Neuronal stem cell (in vitro differentiated cells): ENCODE measurements around the gene KIF13A.

Source experiments
- DNase-seq: peaks from one replicate; pipeline ENCODE4 v3.0.0-alpha.2; 2013; ENCODE audit warnings: low spot score
- H2AFZ ChIP-seq: one replicate; pipeline ENCODE4 v1.6.1; 2013; ENCODE audit warnings: mild to moderate bottlenecking, low read length, inconsistent platforms
- H2AK5ac ChIP-seq: 2 replicates; pipeline ENCODE4 v1.6.1; 2013; ENCODE audit warnings: low read depth, mild to moderate bottlenecking, inconsistent platforms, low read length, moderate library complexity, mixed read lengths
- H2BK120ac ChIP-seq: 2 replicates; pipeline ENCODE4 v1.6.1; 2013; ENCODE audit warnings: low read depth, mild to moderate bottlenecking, inconsistent platforms, low read length, moderate library complexity, mixed read lengths
- H2BK12ac ChIP-seq: one replicate; pipeline ENCODE4 v1.6.1; 2013; ENCODE audit warnings: low read length, inconsistent platforms
- H2BK15ac ChIP-seq: 2 replicates; pipeline ENCODE4 v1.6.1; 2013; ENCODE audit warnings: mild to moderate bottlenecking, low read length, inconsistent platforms, mixed read lengths
- H2BK5ac ChIP-seq: one replicate; pipeline ENCODE4 v1.6.1; 2013; ENCODE audit warnings: inconsistent platforms, mild to moderate bottlenecking, low read length, moderate library complexity
- H3K14ac ChIP-seq: one replicate; pipeline ENCODE4 v1.6.1; 2013; ENCODE audit warnings: low read length, inconsistent platforms
- H3K18ac ChIP-seq: 2 replicates; pipeline ENCODE4 v1.6.1; 2013; ENCODE audit warnings: low read length, inconsistent platforms
- H3K23ac ChIP-seq: 2 replicates; pipeline ENCODE4 v1.6.1; 2013; ENCODE audit warnings: low read depth, mild to moderate bottlenecking, mixed read lengths, low read length, inconsistent platforms; ENCODE audit not compliant: poor library complexity
- H3K27ac ChIP-seq: replicated peaks from 3 replicates; pipeline ENCODE4 v1.5.1; 2013; ENCODE audit warnings: low read length, inconsistent platforms
- H3K27me3 ChIP-seq, 3 experiments: 2 replicates each; pipeline ENCODE4 v1.6.1; 2013; ENCODE audit warnings: low read length in 3 of 3, mild to moderate bottlenecking in 2 of 3, inconsistent platforms in 1 of 3, low read depth in 1 of 3, mixed read lengths in 1 of 3, moderate library complexity in 1 of 3; ENCODE audit not compliant: control insufficient read depth in 3 of 3, insufficient read depth in 3 of 3
- H3K36me3 ChIP-seq, 2 donors: replicated peaks in 1 of 2; 2 replicates each; pipeline ENCODE4 v1.6.1; 2013; ENCODE audit warnings: low read length in 2 of 2; ENCODE audit not compliant: control insufficient read depth in 2 of 2, insufficient read depth in 2 of 2
- H3K4ac ChIP-seq: 2 replicates; pipeline ENCODE4 v1.6.1; 2013; ENCODE audit warnings: inconsistent platforms, mild to moderate bottlenecking, low read length, moderate library complexity
- H3K4me1 ChIP-seq, 2 donors: 1 replicate in 1 of 2; 2 replicates in 1 of 2; pipeline ENCODE4 v1.6.1; 2013; ENCODE audit warnings: low read length in 2 of 2, low read depth in 1 of 2; ENCODE audit not compliant: control insufficient read depth in 2 of 2, insufficient read depth in 1 of 2
- H3K4me2 ChIP-seq: one replicate; pipeline ENCODE4 v1.6.1; 2013; ENCODE audit warnings: mild to moderate bottlenecking, low read length, inconsistent platforms; ENCODE audit not compliant: insufficient read depth, poor library complexity, severe bottlenecking
- H3K4me3 ChIP-seq, 2 donors: 2 replicates each; pipeline ENCODE4 v1.5.1; 2013; ENCODE audit warnings: low read length in 2 of 2, mild to moderate bottlenecking in 2 of 2, inconsistent platforms in 1 of 2, moderate library complexity in 1 of 2
- H3K79me1 ChIP-seq: one replicate; pipeline ENCODE4 v1.6.1; 2013; ENCODE audit warnings: low read depth, mild to moderate bottlenecking, inconsistent platforms, low read length, moderate library complexity
- H3K9ac ChIP-seq: one replicate; pipeline ENCODE4 v1.6.1; 2013; ENCODE audit warnings: mild to moderate bottlenecking, low read depth, low read length, inconsistent platforms; ENCODE audit not compliant: poor library complexity
- H3K9me3 ChIP-seq, 2 donors: replicated peaks in 1 of 2; 2 replicates each; pipeline versions ENCODE3 to v1.6.1; 2013; ENCODE audit warnings: low read length in 2 of 2, mild to moderate bottlenecking in 2 of 2, inconsistent platforms in 1 of 2, low read depth in 1 of 2, mixed read lengths in 1 of 2, moderate library complexity in 1 of 2; ENCODE audit not compliant: control insufficient read depth in 2 of 2, insufficient read depth in 1 of 2
- H4K8ac ChIP-seq: one replicate; pipeline ENCODE4 v1.6.1; 2013; ENCODE audit warnings: low read depth, mild to moderate bottlenecking, inconsistent platforms, low read length, moderate library complexity
- H4K91ac ChIP-seq: one replicate; pipeline ENCODE4 v1.6.1; 2013; ENCODE audit warnings: low read length, low read depth, mild to moderate bottlenecking, inconsistent platforms; ENCODE audit not compliant: poor library complexity
- WGBS, 2 donors: extraction: QIAGEN DNeasy Blood & Tissue Kit; methylation state at CpG; one replicate each; pipeline ENCODE4 v1.1.7; 2013; ENCODE audit warnings: missing lambda C conversion rate in 2 of 2, mixed read lengths in 1 of 2; ENCODE audit not compliant: insufficient read length in 2 of 2, insufficient replicate concordance in 1 of 2; ENCODE audit errors: extremely low coverage in 2 of 2; 5-methylcytosine and 5-hydroxymethylcytosine counted together

The KIF13A gene

GRCh38 chr6:17877895-17878440, 109.5 kb downstream of the KIF13A start:
- Histone ChIP-seq H2BK120ac (no peak overlapping the region), H2BK12ac (no peak overlapping the region), H3K4me3 (no peak overlapping the region), H3K14ac (no peak overlapping the region), H3K27me3 (no peaks in the 10 kb centered on the region), H2AK5ac (no peak overlapping the region), H3K79me1 (no peaks in the 10 kb centered on the region), H3K27ac (no peak overlapping the region), H3K9me3 (no peaks in the 10 kb centered on the region), H4K8ac (no peak overlapping the region), H3K23ac (no peak overlapping the region), H2BK5ac (no peak overlapping the region), H3K4me1 (peaks cover 0 to 5% of the 10 kb centered on the region in 2 donors), H4K91ac (no peak overlapping the region), H2BK15ac (no peak overlapping the region), H2AFZ (no peak overlapping the region), H3K36me3 (no peaks in the 10 kb centered on the region), H3K4me2 (no peak overlapping the region), H3K18ac (no peak overlapping the region), H3K4ac (no peak overlapping the region), H3K9ac (no peak overlapping the region)
- whole genome bisulfite sequencing, 2 donors: no CpG with 5 or more reads among the region's 3 CpGs
- no peak for DNase-seq

DNA sequence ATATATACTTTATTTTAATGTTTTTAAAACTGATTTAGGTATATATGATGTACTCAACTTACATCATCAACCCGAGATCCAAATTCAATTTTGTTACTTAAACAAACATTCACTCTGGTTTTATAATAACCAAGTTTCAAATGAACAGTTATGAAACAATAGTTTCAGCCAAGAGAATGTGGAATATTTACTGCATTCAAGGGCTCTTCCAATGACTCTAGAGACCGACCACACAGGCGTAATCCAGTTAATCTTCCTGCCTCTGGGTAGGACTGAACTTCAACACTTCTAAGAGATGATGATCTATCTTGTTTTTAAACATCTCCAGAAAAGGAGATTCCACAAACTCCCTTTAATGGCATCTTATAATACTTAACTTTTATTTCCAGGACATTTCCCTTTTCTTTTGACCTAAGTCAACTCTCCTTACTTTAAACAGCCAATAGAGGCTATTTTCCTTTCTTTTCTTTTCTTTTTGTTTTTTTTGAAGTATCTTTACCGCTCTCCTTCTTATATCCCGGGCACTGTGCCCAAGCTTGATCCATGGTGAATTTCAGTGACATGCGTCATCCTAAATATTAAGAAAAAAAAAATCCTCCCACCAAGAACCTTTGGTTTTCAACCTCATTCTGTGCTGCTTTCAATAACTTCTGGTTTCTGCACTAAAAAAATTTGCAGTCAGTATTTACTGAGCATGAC, 110.1 kb downstream of the KIF13A start:
- DNase-seq: no peak
- Histone ChIP-seq H3K9me3 (no peaks in the 10 kb centered on the region), H3K4me3 (no peak overlapping the region), H3K18ac (no peak overlapping the region), H2BK120ac (no peak overlapping the region), H4K91ac (no peak overlapping the region), H3K4me1 (peaks cover 0 to 5% of the 10 kb centered on the region in 2 donors), H3K9ac (no peak overlapping the region), H3K23ac (no peak overlapping the region), H3K79me1 (no peaks in the 10 kb centered on the region), H2BK12ac (no peak overlapping the region), H2BK15ac (no peak overlapping the region), H3K4ac (no peak overlapping the region), H4K8ac (no peak overlapping the region), H2BK5ac (no peak overlapping the region), H2AFZ (no peak overlapping the region), H3K27ac (no peak overlapping the region), H3K4me2 (no peak overlapping the region), H2AK5ac (no peak overlapping the region), H3K27me3 (no peaks in the 10 kb centered on the region), H3K14ac (no peak overlapping the region), H3K36me3 (no peaks in the 10 kb centered on the region)
- WGBS, 2 donors: no CpG with 5 or more reads among the region's 6 CpGs

DNA sequence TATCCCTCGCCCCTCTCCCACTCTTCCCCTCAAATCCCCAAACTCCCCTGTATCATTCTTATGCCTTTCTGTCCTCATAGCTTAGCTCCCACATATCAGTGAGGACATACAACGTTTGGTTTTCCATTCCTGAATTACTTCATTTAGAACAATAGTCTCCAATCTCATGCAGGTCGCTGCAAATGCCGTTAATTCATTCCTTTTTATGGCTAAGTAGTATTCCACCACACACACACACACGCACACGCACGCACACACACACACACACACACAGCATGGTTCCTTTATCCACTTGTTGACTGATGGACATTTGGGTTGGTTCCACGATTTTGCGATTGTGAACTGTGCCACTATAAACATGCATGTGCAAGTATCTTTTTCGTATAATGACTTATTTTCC, 112.7 kb downstream of the KIF13A start:
- Histone ChIP-seq H4K8ac (no peak overlapping the region), H3K4me2 (no peak overlapping the region), H2BK120ac (no peak overlapping the region), H2BK5ac (no peak overlapping the region), H4K91ac (no peak overlapping the region), H3K23ac (no peak overlapping the region), H3K36me3 (peaks cover 0 to 5% of the 10 kb centered on the region in 2 donors), H3K4me3 (no peak overlapping the region), H3K9me3 (no peaks in the 10 kb centered on the region), H2AK5ac (no peak overlapping the region), H3K27ac (no peak overlapping the region), H3K4ac (no peak overlapping the region), H3K27me3 (no peaks in the 10 kb centered on the region), H3K9ac (no peak overlapping the region), H2AFZ (no peak overlapping the region), H2BK15ac (no peak overlapping the region), H3K79me1 (no peaks in the 10 kb centered on the region), H3K4me1 (peaks cover 0 to 5% of the 10 kb centered on the region in 2 donors), H3K18ac (no peak overlapping the region), H3K14ac (no peak overlapping the region), H2BK12ac (no peak overlapping the region)
- no CpG with 5 or more reads among the region's 10 CpGs for WGBS, 2 donors
- DNase-seq: no peak

DNA sequence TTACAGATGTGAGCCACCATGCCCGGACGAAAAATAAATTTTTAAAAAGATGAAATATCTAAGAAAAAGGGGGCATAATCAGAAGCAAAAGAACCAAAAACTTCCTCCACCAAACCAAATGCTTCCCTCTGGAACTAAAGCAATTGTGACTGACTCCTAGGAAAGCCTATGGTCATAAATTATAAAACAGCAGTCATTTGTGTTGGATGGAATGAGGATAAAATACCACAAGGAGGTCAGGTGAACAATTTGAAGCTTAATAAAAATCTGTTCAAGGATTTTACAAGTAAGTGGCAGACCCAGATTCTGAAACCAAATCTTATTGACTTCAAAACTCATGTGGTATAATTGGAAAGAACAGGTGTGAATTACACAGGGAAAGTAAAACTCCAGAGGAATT, 114.5 kb downstream of the KIF13A start:
- no peak overlapping the region for H3K9ac ChIP-seq
- H3K27ac ChIP-seq: no peak overlapping the region
- H4K91ac ChIP-seq: no peak overlapping the region
- H3K23ac ChIP-seq: no peak overlapping the region
- H3K4me1 ChIP-seq: peaks cover 0 to 5% of the 10 kb centered on the region in 2 donors
- H3K79me1 ChIP-seq: no peaks in the 10 kb centered on the region
- no peak for DNase-seq
- no peaks in the 10 kb centered on the region for H3K27me3 ChIP-seq
- H2BK15ac ChIP-seq: no peak overlapping the region
- H2BK12ac ChIP-seq: no peak overlapping the region
- WGBS, 2 donors: no CpG with 5 or more reads among the region's 2 CpGs
- H2AK5ac ChIP-seq: no peak overlapping the region
- H3K4me3 ChIP-seq: no peak overlapping the region
- H2BK5ac ChIP-seq: no peak overlapping the region
- no peak overlapping the region for H3K4ac ChIP-seq
- no peaks in the 10 kb centered on the region for H3K9me3 ChIP-seq
- no peak overlapping the region for H3K4me2 ChIP-seq
- H2BK120ac ChIP-seq: no peak overlapping the region
- no peak overlapping the region for H3K14ac ChIP-seq
- no peak overlapping the region for H3K18ac ChIP-seq
- H4K8ac ChIP-seq: no peak overlapping the region
- no peak overlapping the region for H2AFZ ChIP-seq
- peaks cover 0 to 5% of the 10 kb centered on the region in 2 donors for H3K36me3 ChIP-seq
